ENCODE measurements around the gene TMTC2. TPM values are rescaled to one million over a fixed set of nuclear protein-coding genes. Genes with fewer than 3 reads are reported as not detected.

Gene TMTC2
- total and polyA plus RNA-seq, 10 of the 15 experiments (the other 5 are each of a cell fraction or from before 2014, with no cell fraction given) = 0.14 to 9.7 (median 1.2) TPM

GRCh38 chr12:82805812-82806497, 119.2 kb downstream of the TMTC2 start:
- Histone ChIP-seq H3K4me3 (no peak overlapping the region), H4K20me1 (ENCODE audit: control insufficient read depth, insufficient read depth) (no peaks in the 10 kb centered on the region), H3K4me1 (ENCODE audit: control insufficient read depth, insufficient read depth, low read length) (no peaks in the 10 kb centered on the region), H3K36me3 (ENCODE audit: control insufficient read depth in 2 of 2, insufficient read depth in 2 of 2, low read length in 1 of 2) (no peaks in the 10 kb centered on the region), H3K9ac (ENCODE audit: control insufficient read depth, insufficient read depth, low read length) (no peak overlapping the region), H2AFZ (ENCODE audit: control insufficient read depth, low read depth, low read length) (no peak overlapping the region), H3K27ac (ENCODE audit: control insufficient read depth, insufficient read depth) (no peak overlapping the region), H3K9me3 (replicated peaks; ENCODE audit: control insufficient read depth, insufficient read depth, low read length) (no peaks in the 10 kb centered on the region; the same call in 2 of the 3 replicates), H3K79me2 (ENCODE audit: control insufficient read depth, insufficient read depth, low read length) (no peaks in the 10 kb centered on the region), H3K27me3 (replicated peaks in 1 of 2; ENCODE audit: control insufficient read depth in 2 of 2, insufficient read depth in 2 of 2, low read length in 1 of 2) (no peaks in the 10 kb centered on the region), H3K4me2 (ENCODE audit: control insufficient read depth, insufficient read depth) (no peak overlapping the region)
- DNase-seq (ENCODE audit: low read depth, low spot score) (no peak), ATAC-seq (no peak), FAIRE-seq (no peak)
- CTCF ChIA-PET = no interaction called here
- RAD21 ChIA-PET (ENCODE audit: unreplicated experiment) = no interaction called here
- POLR2A ChIA-PET = no interaction called here
- TF ChIP-seq KDM1A (IDR thresholded peaks at IDR 0.05; ENCODE audit: borderline replicate concordance) (no peak), HSF1 (IDR thresholded peaks at IDR 0.05; ENCODE audit: low read depth, low read length) (no peak), STAT1 (conservative IDR thresholded peaks at IDR 0.05) (no peak), POLR2AphosphoS5 (IDR thresholded peaks at IDR 0.05; ENCODE audit: low read length) (no peak), NKRF (conservative IDR thresholded peaks at IDR 0.05) (no peak), ZBTB4 (CRISPR knock-in tag; IDR thresholded peaks at IDR 0.05) (no peak), MXI1 (IDR thresholded peaks at IDR 0.05; ENCODE audit: low read depth, low read length) (no peak), BMI1 (IDR thresholded peaks at IDR 0.05; ENCODE audit: borderline replicate concordance) (no peak), YBX1 (IDR thresholded peaks at IDR 0.05) (no peak), CUX1 (IDR thresholded peaks at IDR 0.05; ENCODE audit: insufficient replicate concordance, low read depth, low read length) (no peak)
- no TSS peak for BruUV-seq (replicated peaks)
- SMC1A ChIA-PET (ENCODE audit: uncharacterized antibody, unreplicated experiment) = interaction anchor here (1.0 to 2.4 kb wide), 2 partner anchors 14 to 120 kb away, joined by 3 to 6 read pairs; partner anchors contain the start of gene TMTC2
- in situ Hi-C loops (cut with MboI) = no loop called here
- intact Hi-C loops (cut with micrococcal nuclease; ENCODE audit: unreplicated experiment) = no loop called here
- 76% methylated on average over 4 of the region's 4 CpGs for WGBS (ENCODE audit: insufficient coverage, insufficient replicate concordance, low lambda C conversion rate, missing lambda C conversion rate)

All from GM12878 (cell line).